Psoas muscle (tissue), 8 donors: ENCODE results near the gene AGAP3. TPM values are rescaled to one million over a fixed set of nuclear protein-coding genes. Genes with fewer than 3 reads are reported as not detected.

Source experiments
- ATAC-seq, 4 donors: fragments of 200-7000 bp; cut with Tn5 transposase; one replicate each; pipeline ENCODE4 v1.9.1; 2020; ENCODE audit warnings: moderate library complexity in 3 of 4, mild to moderate bottlenecking in 2 of 4
- DNase-seq, 2 donors: peaks; one replicate each; pipeline ENCODE4 v3.0.0-alpha.2; 2020
- H3K27ac ChIP-seq: fragments of 200-600 bp; one replicate; pipeline ENCODE4 v1.8.0; 2022
- H3K27me3 ChIP-seq, 3 donors: fragments of 200-600 bp in 1 of 3; one replicate each; pipeline versions ENCODE4 v1.6.1 to v1.8.0; 2013 to 2022; ENCODE audit warnings: low read length in 2 of 3, mild to moderate bottlenecking in 2 of 3, moderate library complexity in 1 of 3; ENCODE audit not compliant: insufficient read depth in 3 of 3
- H3K36me3 ChIP-seq, 2 donors: fragments of 200-600 bp in 1 of 2; one replicate each; pipeline versions ENCODE4 v1.6.1 to v1.8.0; 2013 to 2022; ENCODE audit warnings: low read depth in 1 of 2, mild to moderate bottlenecking in 1 of 2, moderate library complexity in 1 of 2; ENCODE audit not compliant: insufficient read depth in 1 of 2
- H3K4me1 ChIP-seq: fragments of 200-600 bp; one replicate; pipeline ENCODE4 v1.8.0; 2022
- H3K4me3 ChIP-seq: fragments of 200-600 bp; one replicate; pipeline ENCODE4 v1.8.0; 2022; ENCODE audit warnings: mild to moderate bottlenecking
- H3K9me3 ChIP-seq: fragments of 200-600 bp; one replicate; pipeline ENCODE4 v1.8.0; 2022
- WGBS, 3 donors: extraction: QIAGEN DNeasy Blood & Tissue Kit; methylation state at CpG; one replicate each; pipeline versions ENCODE4 v1.1.6 to v1.1.7; 2013; 5-methylcytosine and 5-hydroxymethylcytosine counted together
- intact Hi-C, 2 donors: fragments of 100-400 bp; cut with DNase I; formaldehyde crosslinking; loops; one replicate each; pipeline versions ENCODE4 v1.11.0 to v1.14.2; 2022
- polyA plus RNA-seq, 3 donors: library from polyadenylated mRNA; stranded (reverse); fragments of 200-250 nt; gene quantifications; one replicate each; pipeline ENCODE4 v1.2.3, GENCODE V29; 2013
- total RNA-seq, 4 donors: library from RNA; stranded (reverse); fragmentation: NEBNext Ultra II Directional in 2 of 4; extraction: Animal tissue kit (Norgen Biotek cat#: 25700) in 2 of 4; gene quantifications; one replicate each; pipeline versions ENCODE4 v1.2.1 to v1.2.4, GENCODE V29; 2021 to 2023
- TF ChIP-seq, protein P1 (sequence below): fragments of 200-600 bp; IDR thresholded peaks from one replicate; pipeline ENCODE4 v1.8.0; 2022; ENCODE audit warnings: antibody characterized with exemption
- donor health status: healthy with polysubstance abuse.
- donor health status: DM: no; HTN: no; CAD: no; lungs with moderate emphysema.
- donor health status: Bipolar disorder and iron deficiency.
- donor health status: healthy.
- donor health status: DM: yes; HTN: yes; CAD: no.
- donor health status: DM: no; HTN: no; CAD: no.
- donor health status: DM: no; HTN: no; CAD: no.
- donor health status: DM: yes; HTN: yes; CAD: no.

AGAP3 gene
- total and polyA plus RNA-seq, 7 donors, result 38.4 to 75.3 (median 51.4) TPM

GRCh38 chr7:151053096-151053495, 33.2 kb upstream of the AGAP3 start:
- DNase-seq (no peak), ATAC-seq (no peak)
- WGBS, 3 donors, result 71 to 80% (median 78%) methylated on average over 4 of the region's 4 CpGs
- peaks cover 9% of the 10 kb centered on the region for H3K4me1 ChIP-seq
- no peaks in the 10 kb centered on the region for H3K36me3 ChIP-seq
- no peak overlapping the region for H3K4me3 ChIP-seq
- intact Hi-C loops, result no loop called here
- no peaks in the 10 kb centered on the region for H3K9me3 ChIP-seq
- H3K27ac ChIP-seq, result no peak overlapping the region
- TF ChIP-seq, protein P1, sequence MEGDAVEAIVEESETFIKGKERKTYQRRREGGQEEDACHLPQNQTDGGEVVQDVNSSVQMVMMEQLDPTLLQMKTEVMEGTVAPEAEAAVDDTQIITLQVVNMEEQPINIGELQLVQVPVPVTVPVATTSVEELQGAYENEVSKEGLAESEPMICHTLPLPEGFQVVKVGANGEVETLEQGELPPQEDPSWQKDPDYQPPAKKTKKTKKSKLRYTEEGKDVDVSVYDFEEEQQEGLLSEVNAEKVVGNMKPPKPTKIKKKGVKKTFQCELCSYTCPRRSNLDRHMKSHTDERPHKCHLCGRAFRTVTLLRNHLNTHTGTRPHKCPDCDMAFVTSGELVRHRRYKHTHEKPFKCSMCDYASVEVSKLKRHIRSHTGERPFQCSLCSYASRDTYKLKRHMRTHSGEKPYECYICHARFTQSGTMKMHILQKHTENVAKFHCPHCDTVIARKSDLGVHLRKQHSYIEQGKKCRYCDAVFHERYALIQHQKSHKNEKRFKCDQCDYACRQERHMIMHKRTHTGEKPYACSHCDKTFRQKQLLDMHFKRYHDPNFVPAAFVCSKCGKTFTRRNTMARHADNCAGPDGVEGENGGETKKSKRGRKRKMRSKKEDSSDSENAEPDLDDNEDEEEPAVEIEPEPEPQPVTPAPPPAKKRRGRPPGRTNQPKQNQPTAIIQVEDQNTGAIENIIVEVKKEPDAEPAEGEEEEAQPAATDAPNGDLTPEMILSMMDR, result no peak
- H3K27me3 ChIP-seq, result peaks cover 0 to 2% (median 0%) of the 10 kb centered on the region in 3 donors

DNA sequence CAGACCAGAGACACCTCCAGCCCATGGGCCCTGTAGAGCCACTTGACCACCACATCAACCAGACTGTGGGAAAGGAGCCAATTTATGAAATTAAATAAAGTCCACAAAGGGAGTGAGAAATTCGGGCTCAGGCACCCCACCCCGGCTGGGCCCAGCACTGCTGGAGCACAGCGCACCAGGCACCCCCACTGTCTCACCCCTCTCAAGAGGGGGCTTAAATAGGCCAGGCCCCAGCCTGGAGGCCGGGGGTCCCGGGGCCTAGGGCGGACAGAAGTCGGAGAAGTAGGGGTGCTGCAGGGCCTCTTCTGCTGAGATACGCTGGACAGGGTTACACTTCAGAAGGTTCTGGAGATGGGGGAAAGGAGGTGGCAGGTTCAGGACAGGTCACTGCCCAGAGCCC, 32.5 kb upstream of the AGAP3 start:
- WGBS, 3 donors, result 89 to 94% (median 91%) methylated on average over 8 of the region's 8 CpGs
- Histone ChIP-seq H3K36me3 (no peaks in the 10 kb centered on the region), H3K27me3 (peaks cover 0 to 2% (median 0%) of the 10 kb centered on the region in 3 donors), H3K4me3 (no peak overlapping the region), H3K4me1 (peaks cover 13% of the 10 kb centered on the region), H3K27ac (no peak overlapping the region), H3K9me3 (no peaks in the 10 kb centered on the region)
- intact Hi-C loops, result no loop called here
- TF ChIP-seq, protein P1, result no peak
- no peak for DNase-seq
- ATAC-seq, result no peak

DNA sequence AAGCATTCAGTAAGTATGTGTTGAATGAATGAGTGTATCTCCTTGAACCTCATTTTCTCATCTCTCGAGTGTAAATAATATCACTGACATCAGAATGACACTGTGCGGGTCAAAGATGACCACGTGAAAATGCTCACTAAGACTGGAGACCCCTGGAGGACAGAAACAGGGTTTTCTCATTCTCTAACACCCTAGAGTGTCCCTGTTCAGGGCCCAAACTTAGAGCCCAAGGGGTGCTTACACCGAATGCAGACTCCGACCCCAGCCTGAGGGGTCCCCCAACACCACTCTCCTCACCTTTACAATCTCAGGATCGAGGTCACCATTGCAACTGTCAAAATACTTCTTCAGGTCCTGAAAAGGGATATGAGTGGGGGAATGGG, 30.0 kb upstream of the AGAP3 start:
- no peaks in the 10 kb centered on the region for H3K9me3 ChIP-seq
- WGBS, 3 donors, result 82 to 90% (median 87%) methylated on average over 6 of the region's 6 CpGs
- no peak overlapping the region for H3K27ac ChIP-seq
- no peak overlapping the region for H3K4me3 ChIP-seq
- TF ChIP-seq, protein P1, result no peak
- peaks cover 24% of the 10 kb centered on the region for H3K4me1 ChIP-seq
- intact Hi-C loops, result no loop called here
- no peak for DNase-seq
- peaks cover 0 to 2% (median 0%) of the 10 kb centered on the region in 3 donors for H3K27me3 ChIP-seq
- no peak for ATAC-seq
- H3K36me3 ChIP-seq, result no peaks in the 10 kb centered on the region

DNA sequence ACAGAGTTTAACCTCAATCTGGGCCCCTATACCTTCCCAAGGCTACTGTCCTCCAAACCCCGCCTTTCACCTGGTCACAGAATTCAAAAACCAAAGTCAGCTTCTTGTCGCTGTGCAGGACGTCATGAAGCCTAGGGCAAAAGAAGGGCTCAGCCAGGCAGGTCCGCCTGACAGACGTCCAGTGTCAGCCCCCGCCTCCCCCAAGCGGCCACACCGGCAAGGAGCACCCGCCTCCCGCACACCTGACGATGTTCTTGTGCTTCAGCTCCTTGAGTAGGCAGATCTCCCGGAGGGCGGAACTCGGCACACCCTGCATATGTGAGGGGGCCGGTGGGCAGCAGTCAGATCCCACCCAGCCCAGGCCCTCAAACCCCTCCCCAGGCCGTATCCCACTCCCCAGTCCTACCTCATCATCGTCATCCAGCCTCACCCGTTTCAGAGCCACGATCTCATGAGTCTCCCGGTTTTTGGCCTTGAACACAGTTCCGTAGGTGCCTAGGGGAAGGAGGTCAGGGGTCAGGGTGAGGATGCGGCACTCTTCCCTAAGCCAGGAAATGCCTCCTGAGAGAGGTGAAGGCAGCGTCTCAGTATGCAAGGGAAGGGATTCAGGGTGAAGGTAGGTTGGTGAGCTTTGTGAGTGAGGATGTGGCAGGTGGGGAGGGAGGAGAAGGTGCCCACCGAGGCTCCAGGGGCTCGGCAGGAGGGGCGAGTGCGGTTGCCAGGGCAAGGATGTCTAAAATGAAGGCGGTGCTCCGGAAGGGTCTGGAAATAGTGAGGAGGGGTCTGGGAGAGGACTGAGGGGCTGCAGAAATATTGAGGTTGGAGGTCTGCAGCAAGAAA, 29.4 kb upstream of the AGAP3 start:
- no peak for DNase-seq
- Histone ChIP-seq H3K36me3 (no peaks in the 10 kb centered on the region), H3K9me3 (no peaks in the 10 kb centered on the region), H3K4me1 (peaks cover 26% of the 10 kb centered on the region), H3K27me3 (peaks cover 0 to 2% (median 0%) of the 10 kb centered on the region in 3 donors), H3K27ac (no peak overlapping the region), H3K4me3 (peak overlapping the region; percentile 85)
- TF ChIP-seq, protein P1, result no peak
- 40 to 45% (median 41%) methylated on average over 29 of the region's 29 CpGs for WGBS, 3 donors
- ATAC-seq, result no peak
- intact Hi-C loops, result no loop called here
